ENCODE results near the gene A2M. TPM values are rescaled to one million over a fixed set of nuclear protein-coding genes. Genes with fewer than 3 reads are reported as not detected.

A2M gene
- total RNA-seq, 4 donors from 2014 or later: 14.7 to 467 (median 92.4) TPM

DNA sequence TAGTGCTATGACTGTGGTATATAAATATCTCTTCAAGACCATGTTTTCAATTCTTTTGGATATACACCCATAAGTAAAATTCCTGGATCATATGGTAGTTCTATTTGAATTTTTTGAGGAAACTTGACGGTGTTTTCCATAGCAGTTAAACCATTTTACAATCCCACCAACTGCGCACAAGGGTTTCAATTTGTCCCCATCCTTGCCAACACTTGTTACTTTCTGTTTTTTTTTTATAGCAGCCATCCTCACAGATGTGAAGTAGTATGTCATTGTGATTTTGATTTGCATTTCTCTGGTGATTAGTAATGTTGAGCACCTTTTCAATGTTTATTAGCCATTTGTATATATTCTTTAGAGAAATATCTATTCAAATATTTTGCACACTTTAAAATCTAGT is 14.5 kb upstream of the A2M start:
- Histone ChIP-seq H3K4me3 (no peak overlapping the region), H3K36me3 (no peaks in the 10 kb centered on the region), H3K4me1 (peaks cover 0 to 4% (median 0%) of the 10 kb centered on the region in 3 donors), H3K27ac (no peak overlapping the region), H3K9me3 (no peaks in the 10 kb centered on the region), H3K27me3 (no peaks in the 10 kb centered on the region)
- DNase-seq: no peak
- intact Hi-C loops (cut with DNase I): no loop called here
- WGBS, 2 donors: 57 to 67% methylated on average over 2 of the region's 2 CpGs
- TF ChIP-seq POLR2A (IDR thresholded peaks at IDR 0.05): no peak
- TF ChIP-seq, protein P1, sequence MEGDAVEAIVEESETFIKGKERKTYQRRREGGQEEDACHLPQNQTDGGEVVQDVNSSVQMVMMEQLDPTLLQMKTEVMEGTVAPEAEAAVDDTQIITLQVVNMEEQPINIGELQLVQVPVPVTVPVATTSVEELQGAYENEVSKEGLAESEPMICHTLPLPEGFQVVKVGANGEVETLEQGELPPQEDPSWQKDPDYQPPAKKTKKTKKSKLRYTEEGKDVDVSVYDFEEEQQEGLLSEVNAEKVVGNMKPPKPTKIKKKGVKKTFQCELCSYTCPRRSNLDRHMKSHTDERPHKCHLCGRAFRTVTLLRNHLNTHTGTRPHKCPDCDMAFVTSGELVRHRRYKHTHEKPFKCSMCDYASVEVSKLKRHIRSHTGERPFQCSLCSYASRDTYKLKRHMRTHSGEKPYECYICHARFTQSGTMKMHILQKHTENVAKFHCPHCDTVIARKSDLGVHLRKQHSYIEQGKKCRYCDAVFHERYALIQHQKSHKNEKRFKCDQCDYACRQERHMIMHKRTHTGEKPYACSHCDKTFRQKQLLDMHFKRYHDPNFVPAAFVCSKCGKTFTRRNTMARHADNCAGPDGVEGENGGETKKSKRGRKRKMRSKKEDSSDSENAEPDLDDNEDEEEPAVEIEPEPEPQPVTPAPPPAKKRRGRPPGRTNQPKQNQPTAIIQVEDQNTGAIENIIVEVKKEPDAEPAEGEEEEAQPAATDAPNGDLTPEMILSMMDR (IDR thresholded peaks at IDR 0.05): no peak

DNA sequence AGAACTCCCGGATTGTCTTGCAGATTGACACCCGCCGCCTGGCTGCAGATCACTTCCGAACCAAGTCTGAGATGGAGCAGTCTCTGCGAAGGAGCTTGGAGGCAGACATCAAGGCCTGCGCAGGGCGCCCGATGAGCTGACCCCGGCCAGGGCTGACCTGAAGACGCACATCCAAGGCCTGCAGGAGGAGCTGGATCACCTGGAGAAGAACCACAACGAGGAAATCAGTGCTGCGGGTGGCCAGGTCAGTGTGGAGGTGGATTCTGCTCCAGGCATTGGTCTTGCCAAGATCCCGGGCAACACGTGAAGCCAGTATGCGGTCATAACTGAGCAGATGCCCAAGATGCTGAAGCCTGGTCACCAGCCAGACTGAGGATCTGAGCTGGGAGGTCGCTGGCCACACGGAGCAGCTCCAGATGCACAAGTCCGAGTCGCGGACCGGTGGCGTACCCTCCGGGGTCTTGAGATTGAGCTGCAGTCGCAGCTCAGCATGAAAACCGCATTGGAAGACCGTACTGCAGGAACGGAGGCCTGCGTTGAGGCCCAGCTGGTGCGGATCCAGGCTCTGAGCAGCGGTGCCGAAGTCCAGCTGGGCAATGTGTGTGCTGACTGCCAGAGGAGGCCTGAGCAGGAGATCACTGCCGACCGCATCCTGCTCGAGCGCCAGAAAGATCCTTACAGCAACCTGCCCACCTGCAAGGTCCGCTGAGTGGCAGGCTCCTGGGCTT is 12.4 kb upstream of the A2M start:
- 87 to 91% methylated on average over 3 to 7 of the region's 36 CpGs for WGBS, 2 donors
- intact Hi-C loops (cut with DNase I): no loop called here
- no peaks in the 10 kb centered on the region for H3K9me3 ChIP-seq
- TF ChIP-seq, protein P1 (IDR thresholded peaks at IDR 0.05): no peak
- TF ChIP-seq POLR2A (IDR thresholded peaks at IDR 0.05): no peak
- H3K36me3 ChIP-seq: no peaks in the 10 kb centered on the region
- no peak overlapping the region for H3K4me3 ChIP-seq
- no peak overlapping the region for H3K27ac ChIP-seq
- no peak for DNase-seq
- no peaks in the 10 kb centered on the region for H3K27me3 ChIP-seq
- H3K4me1 ChIP-seq: peaks cover 0 to 13% (median 5%) of the 10 kb centered on the region in 3 donors

DNA sequence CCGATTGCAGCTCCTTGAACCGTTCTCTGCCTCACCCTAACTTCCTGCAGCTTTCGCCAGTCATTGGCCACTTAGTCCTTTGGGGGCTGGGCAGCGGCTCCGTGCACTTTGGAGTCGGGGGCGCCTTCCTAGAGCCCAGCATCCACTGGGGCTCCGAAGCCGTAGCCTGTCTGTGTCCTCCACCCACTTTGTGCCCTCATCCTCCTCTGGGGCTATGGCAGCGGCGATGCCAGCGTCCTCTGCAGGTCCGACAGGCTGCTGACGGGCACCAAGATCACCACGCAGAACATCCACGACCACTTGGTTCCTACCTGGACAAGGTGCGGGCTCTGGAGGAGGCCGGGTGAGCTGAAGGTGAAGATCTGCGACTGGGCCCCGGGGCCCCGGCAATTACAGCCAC is 11.8 kb upstream of the A2M start:
- no peak for DNase-seq
- H3K4me1 ChIP-seq: peaks cover 0 to 14% (median 5%) of the 10 kb centered on the region in 3 donors
- no peak overlapping the region for H3K27ac ChIP-seq
- H3K4me3 ChIP-seq: no peak overlapping the region
- no peaks in the 10 kb centered on the region for H3K36me3 ChIP-seq
- intact Hi-C loops (cut with DNase I): no loop called here
- TF ChIP-seq, protein P1 (IDR thresholded peaks at IDR 0.05): no peak
- no peak for TF ChIP-seq POLR2A (IDR thresholded peaks at IDR 0.05)
- WGBS, 2 donors: 87 to 95% methylated on average over 7 to 17 of the region's 21 CpGs
- no peaks in the 10 kb centered on the region for H3K9me3 ChIP-seq
- H3K27me3 ChIP-seq: no peaks in the 10 kb centered on the region

DNA sequence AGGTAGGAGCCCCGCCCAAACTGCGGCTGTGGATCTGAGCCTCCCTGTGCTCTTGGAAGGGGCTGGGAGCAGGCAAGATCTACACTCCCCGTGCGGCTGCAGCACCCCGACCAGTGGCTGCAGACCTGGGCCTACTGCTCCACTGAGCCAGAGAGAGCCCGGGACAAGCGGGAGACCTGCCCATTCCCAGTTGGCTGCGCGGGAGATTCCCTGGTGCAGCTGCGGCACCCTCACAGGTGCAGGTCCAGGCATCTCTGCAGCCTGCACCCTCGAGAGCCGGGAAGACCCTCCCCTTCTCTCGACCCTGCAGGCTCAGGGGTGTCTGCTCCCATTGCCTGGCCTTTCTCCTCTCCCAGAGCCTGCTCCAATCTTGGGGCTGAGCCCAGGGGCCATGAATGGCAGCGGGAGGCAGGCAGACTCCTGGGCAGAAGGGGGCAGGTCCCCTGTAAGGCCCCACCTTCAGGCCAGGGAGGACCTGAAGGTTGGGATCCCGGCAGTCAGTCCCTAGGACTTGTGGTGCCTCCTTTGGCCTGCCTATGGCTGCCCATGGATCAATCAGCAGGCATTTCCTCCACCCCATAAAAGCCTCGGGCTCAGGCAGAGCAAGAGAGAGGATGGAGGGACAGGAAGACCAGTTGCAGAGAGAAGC is 8.8 kb upstream of the A2M start:
- no peak for DNase-seq
- WGBS, 2 donors: 70 to 90% methylated on average over 2 of the region's 16 CpGs
- intact Hi-C loops (cut with DNase I): no loop called here
- peak overlapping the region; percentile 14 to 86 (median 80) for H3K27ac ChIP-seq
- no peak for TF ChIP-seq POLR2A (IDR thresholded peaks at IDR 0.05)
- TF ChIP-seq, protein P1 (IDR thresholded peaks at IDR 0.05): no peak
- peak overlapping the region in 3 of 4 donors; percentile 24 to 51 (median 25) for H3K4me3 ChIP-seq
- H3K9me3 ChIP-seq: no peaks in the 10 kb centered on the region
- no peaks in the 10 kb centered on the region for H3K36me3 ChIP-seq
- H3K27me3 ChIP-seq: no peaks in the 10 kb centered on the region
- H3K4me1 ChIP-seq: peaks cover 0 to 31% (median 5%) of the 10 kb centered on the region in 3 donors

DNA sequence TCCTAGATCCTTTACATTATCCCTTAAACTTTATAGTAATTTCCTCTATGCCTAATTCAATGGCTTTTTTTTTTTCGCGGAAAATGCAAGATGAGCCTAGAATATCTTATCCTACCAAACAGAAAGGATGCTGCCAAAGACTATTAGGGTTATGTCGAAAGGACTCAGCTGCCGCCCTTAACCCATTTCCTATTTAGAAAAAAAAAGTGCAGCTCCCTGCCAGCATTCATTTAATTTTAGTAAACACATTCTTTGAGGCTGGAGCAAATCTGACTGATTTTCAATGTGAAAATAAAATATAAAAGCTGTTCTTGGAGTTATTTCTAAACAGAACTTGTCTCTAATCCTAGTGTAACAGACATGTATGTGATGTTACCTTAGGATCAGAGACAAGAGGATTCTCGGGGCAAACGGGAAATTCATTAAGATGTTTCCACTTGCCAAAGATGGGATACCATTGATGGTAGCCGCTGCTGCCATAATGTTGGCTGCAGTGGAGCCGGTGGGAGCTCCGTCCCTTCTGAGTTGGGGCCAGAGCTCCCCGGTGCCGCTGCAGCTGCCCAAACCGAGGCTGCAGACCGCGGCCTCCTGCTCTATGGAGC is 8.2 kb upstream of the A2M start:
- H3K27me3 ChIP-seq: no peaks in the 10 kb centered on the region
- H3K27ac ChIP-seq: peak overlapping the region; percentile 14 to 86 (median 80)
- H3K36me3 ChIP-seq: no peaks in the 10 kb centered on the region
- DNase-seq: no peak
- TF ChIP-seq POLR2A (IDR thresholded peaks at IDR 0.05): no peak
- TF ChIP-seq, protein P1 (IDR thresholded peaks at IDR 0.05): no peak
- WGBS, 2 donors: 47 to 68% methylated on average over 6 to 9 of the region's 14 CpGs
- intact Hi-C loops (cut with DNase I): no loop called here
- H3K4me1 ChIP-seq: peaks cover 0 to 37% (median 8%) of the 10 kb centered on the region in 3 donors
- peak overlapping the region in 3 of 4 donors; percentile 24 to 51 (median 25) for H3K4me3 ChIP-seq
- H3K9me3 ChIP-seq: no peaks in the 10 kb centered on the region
